ENCODE results near the gene COL18A1. TPM values are rescaled to one million over a fixed set of nuclear protein-coding genes. Genes with fewer than 3 reads are reported as not detected.

Gene COL18A1
- total and polyA plus RNA-seq, 4 donors = 44.9 to 308 (median 232) TPM

DNA sequence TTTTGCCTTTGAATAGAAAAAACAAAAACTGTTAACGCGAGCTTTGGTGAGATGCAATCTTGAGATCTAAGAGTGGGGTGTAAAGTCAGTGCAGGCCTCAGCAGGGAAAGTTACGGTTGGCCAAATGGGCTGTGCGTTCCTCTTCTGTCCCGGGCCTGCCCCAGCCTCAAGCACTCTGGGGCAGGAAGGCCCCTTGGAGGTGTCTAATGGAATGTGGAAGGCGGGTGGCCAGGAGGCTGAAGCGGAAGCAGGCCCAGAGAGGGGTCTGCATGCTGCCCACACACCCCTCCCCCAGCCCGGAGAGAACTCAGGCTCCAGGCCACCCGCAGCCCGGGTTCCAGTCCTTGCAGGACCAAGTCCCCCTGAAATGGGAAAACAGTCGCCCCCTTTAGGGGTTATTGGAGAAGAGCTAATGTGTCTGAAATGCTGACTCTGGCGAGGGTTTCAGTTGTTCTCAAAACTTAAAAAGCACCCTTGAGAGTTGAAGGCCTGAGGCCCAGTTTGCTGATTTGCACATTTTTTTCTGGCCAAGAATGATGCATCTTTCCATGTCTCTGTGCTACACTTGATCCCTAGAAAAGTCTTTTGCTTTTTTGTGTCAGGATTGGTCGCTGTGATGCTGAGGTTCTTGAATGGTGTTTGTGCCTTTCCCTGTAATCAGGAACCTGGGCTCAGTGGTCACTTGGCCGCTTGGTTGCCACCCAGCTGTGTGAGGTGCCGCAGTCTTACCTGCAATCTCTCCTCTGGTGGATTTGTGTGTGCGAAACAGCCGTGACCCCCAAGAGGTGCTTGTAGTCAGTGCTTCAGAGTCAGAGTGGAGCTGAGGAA lies 2.0 kb downstream of the COL18A1 start (continued):
- TF ChIP-seq, protein P1, sequence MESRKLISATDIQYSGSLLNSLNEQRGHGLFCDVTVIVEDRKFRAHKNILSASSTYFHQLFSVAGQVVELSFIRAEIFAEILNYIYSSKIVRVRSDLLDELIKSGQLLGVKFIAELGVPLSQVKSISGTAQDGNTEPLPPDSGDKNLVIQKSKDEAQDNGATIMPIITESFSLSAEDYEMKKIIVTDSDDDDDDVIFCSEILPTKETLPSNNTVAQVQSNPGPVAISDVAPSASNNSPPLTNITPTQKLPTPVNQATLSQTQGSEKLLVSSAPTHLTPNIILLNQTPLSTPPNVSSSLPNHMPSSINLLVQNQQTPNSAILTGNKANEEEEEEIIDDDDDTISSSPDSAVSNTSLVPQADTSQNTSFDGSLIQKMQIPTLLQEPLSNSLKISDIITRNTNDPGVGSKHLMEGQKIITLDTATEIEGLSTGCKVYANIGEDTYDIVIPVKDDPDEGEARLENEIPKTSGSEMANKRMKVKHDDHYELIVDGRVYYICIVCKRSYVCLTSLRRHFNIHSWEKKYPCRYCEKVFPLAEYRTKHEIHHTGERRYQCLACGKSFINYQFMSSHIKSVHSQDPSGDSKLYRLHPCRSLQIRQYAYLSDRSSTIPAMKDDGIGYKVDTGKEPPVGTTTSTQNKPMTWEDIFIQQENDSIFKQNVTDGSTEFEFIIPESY (IDR thresholded peaks at IDR 0.05) = no peak

DNA sequence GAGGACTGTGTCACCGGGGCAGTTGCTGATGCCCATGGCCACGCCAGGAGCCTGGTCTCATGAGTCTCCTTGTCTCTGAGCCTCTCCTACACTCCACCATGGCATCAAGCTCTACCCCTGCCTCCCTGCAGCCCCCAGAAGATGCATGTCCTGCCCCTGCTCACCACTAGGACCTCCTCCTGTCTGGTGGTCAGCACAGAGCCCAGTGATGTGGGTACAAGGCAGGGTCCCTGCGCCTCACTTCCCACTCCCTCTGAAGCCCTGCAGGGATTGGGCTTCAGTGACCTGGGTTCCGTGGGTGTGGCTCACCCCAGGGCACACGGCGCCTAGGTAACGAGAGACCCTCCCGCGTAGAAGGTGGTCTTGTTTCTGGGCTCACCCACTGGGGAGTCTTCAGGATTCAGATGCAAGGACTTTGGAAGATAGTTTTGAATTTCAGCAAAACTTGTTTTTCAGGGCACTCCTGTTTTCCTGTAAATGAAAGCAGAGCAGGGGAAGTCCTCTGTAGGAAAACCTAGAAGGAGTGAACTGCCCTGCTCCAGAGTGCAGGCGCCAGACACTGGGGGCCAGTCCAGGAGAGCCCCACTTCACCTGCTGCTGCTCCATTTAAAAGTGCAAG lies 2.8 kb downstream of the COL18A1 start:
- DNase-seq (ENCODE audit: low spot score) = no peak
- no peaks in the 10 kb centered on the region for H3K27me3 ChIP-seq (ENCODE audit: control insufficient read depth in 4 of 4, insufficient read depth in 4 of 4, low read length in 3 of 4)
- no peak overlapping the region for H3K4me3 ChIP-seq (ENCODE audit: low read depth in 1 of 3, low read length in 3 of 3)
- H3K9me3 ChIP-seq (ENCODE audit: control insufficient read depth in 4 of 4, low read length in 3 of 4) = no peaks in the 10 kb centered on the region
- peaks cover 23 to 36% (median 28%) of the 10 kb centered on the region in 4 donors for H3K4me1 ChIP-seq (ENCODE audit: control insufficient read depth in 4 of 4, insufficient read depth in 4 of 4, low read length in 3 of 4)
- H3K36me3 ChIP-seq (ENCODE audit: control insufficient read depth in 4 of 4, insufficient read depth in 3 of 4, low read depth in 1 of 4, low read length in 3 of 4) = no peaks in the 10 kb centered on the region
- WGBS = 90% methylated on average over 10 of the region's 10 CpGs
- H3K9ac ChIP-seq (ENCODE audit: low read depth in 1 of 2, low read length in 2 of 2) = no peak overlapping the region
- H3K27ac ChIP-seq (ENCODE audit: low read depth in 1 of 2, low read length in 2 of 2) = no peak overlapping the region
- TF ChIP-seq NR2F2 (IDR thresholded peaks at IDR 0.05) (no peak), SP1 (IDR thresholded peaks at IDR 0.05) (no peak), EGR1 (IDR thresholded peaks at IDR 0.05; ENCODE audit: low read depth in 2 of 2) (no peak), TAF1 (conservative IDR thresholded peaks at IDR 0.05) (no peak), FOXA2 (IDR thresholded peaks at IDR 0.05) (no peak), GABPA (IDR thresholded peaks at IDR 0.05 in 1 of 2, conservative IDR thresholded peaks at IDR 0.05 in 1 of 2) (no peak), YY1 (IDR thresholded peaks at IDR 0.05) (no peak), HNF4G (IDR thresholded peaks at IDR 0.05) (no peak), HNF4A (conservative IDR thresholded peaks at IDR 0.05) (no peak), RXRA (IDR thresholded peaks at IDR 0.05) (no peak), FOXA1 (IDR thresholded peaks at IDR 0.05) (no peak), JUND (IDR thresholded peaks at IDR 0.05) (no peak), RAD21 (IDR thresholded peaks at IDR 0.05) (no peak)
- TF ChIP-seq, protein P2, sequence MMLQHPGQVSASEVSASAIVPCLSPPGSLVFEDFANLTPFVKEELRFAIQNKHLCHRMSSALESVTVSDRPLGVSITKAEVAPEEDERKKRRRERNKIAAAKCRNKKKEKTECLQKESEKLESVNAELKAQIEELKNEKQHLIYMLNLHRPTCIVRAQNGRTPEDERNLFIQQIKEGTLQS (IDR thresholded peaks at IDR 0.05) = no peak
- TF ChIP-seq, protein P3, sequence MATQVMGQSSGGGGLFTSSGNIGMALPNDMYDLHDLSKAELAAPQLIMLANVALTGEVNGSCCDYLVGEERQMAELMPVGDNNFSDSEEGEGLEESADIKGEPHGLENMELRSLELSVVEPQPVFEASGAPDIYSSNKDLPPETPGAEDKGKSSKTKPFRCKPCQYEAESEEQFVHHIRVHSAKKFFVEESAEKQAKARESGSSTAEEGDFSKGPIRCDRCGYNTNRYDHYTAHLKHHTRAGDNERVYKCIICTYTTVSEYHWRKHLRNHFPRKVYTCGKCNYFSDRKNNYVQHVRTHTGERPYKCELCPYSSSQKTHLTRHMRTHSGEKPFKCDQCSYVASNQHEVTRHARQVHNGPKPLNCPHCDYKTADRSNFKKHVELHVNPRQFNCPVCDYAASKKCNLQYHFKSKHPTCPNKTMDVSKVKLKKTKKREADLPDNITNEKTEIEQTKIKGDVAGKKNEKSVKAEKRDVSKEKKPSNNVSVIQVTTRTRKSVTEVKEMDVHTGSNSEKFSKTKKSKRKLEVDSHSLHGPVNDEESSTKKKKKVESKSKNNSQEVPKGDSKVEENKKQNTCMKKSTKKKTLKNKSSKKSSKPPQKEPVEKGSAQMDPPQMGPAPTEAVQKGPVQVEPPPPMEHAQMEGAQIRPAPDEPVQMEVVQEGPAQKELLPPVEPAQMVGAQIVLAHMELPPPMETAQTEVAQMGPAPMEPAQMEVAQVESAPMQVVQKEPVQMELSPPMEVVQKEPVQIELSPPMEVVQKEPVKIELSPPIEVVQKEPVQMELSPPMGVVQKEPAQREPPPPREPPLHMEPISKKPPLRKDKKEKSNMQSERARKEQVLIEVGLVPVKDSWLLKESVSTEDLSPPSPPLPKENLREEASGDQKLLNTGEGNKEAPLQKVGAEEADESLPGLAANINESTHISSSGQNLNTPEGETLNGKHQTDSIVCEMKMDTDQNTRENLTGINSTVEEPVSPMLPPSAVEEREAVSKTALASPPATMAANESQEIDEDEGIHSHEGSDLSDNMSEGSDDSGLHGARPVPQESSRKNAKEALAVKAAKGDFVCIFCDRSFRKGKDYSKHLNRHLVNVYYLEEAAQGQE (IDR thresholded peaks at IDR 0.05) = no peak
- TF ChIP-seq, protein P4, sequence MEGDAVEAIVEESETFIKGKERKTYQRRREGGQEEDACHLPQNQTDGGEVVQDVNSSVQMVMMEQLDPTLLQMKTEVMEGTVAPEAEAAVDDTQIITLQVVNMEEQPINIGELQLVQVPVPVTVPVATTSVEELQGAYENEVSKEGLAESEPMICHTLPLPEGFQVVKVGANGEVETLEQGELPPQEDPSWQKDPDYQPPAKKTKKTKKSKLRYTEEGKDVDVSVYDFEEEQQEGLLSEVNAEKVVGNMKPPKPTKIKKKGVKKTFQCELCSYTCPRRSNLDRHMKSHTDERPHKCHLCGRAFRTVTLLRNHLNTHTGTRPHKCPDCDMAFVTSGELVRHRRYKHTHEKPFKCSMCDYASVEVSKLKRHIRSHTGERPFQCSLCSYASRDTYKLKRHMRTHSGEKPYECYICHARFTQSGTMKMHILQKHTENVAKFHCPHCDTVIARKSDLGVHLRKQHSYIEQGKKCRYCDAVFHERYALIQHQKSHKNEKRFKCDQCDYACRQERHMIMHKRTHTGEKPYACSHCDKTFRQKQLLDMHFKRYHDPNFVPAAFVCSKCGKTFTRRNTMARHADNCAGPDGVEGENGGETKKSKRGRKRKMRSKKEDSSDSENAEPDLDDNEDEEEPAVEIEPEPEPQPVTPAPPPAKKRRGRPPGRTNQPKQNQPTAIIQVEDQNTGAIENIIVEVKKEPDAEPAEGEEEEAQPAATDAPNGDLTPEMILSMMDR (IDR thresholded peaks at IDR 0.05; ENCODE audit: low read depth, low read length, missing input control) = no peak
- TF ChIP-seq, protein P5, sequence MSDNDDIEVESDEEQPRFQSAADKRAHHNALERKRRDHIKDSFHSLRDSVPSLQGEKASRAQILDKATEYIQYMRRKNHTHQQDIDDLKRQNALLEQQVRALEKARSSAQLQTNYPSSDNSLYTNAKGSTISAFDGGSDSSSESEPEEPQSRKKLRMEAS (IDR thresholded peaks at IDR 0.05) = no peak
- TF ChIP-seq, protein P1 (IDR thresholded peaks at IDR 0.05) = no peak

All from liver (tissue), 9 donors.